HTERT RPE-1 (cell line): ENCODE results near the gene ART4.

Experiments used
- in situ Hi-C: fragments of 300-500 bp; cut with MboI; formaldehyde crosslinking; loops from 4 replicates; pipeline ENCODE4 v1.14.3; 2020; ENCODE audit warnings: low sequenced_read_pairs

The ART4 gene

DNA sequence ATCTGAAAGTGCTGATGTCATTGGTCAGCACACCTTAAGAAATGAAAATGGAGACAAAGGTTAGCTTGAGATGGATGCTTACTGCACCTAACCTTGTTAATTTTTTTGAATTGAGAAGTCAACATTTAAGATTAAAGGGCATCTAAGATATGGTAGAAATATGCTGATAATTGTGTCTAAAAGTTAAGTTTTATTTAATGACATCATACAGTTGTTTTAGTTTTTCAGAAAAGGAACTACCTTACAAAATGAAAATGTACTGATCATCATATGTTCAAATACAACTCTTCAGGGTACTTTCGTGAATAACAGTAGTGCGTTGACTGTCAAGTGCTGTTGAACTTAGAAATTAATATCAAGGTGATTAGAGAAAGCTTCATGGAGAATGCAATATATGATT lies 31.8 kb downstream of the ART4 start:
- in situ Hi-C loops, result no loop called here

DNA sequence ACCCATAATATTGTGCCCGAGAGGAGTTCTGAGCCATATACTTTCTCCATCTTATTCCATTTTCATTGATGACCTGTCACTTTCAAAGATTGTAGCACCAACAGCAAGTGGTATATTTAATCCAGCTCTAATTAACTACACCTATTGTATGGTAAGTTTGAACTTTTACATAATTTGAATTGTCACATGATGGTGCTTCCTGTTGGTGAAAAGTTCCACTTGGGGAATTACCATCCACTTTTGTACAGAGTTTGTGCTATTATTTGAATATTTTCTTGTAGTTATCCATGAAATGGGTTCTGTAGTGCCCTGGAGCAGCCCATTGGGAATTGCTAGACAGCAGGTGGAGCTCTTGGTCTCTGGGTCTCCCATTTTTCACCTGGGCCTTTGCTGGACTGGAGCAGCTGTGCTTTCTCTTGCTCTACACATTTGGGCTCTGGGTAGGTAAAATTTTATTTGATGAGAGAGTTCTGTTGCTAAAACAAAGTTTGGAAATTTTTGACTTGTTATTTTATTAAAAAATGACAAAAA lies 32.3 kb downstream of the ART4 start:
- in situ Hi-C loops, result no loop called here

DNA sequence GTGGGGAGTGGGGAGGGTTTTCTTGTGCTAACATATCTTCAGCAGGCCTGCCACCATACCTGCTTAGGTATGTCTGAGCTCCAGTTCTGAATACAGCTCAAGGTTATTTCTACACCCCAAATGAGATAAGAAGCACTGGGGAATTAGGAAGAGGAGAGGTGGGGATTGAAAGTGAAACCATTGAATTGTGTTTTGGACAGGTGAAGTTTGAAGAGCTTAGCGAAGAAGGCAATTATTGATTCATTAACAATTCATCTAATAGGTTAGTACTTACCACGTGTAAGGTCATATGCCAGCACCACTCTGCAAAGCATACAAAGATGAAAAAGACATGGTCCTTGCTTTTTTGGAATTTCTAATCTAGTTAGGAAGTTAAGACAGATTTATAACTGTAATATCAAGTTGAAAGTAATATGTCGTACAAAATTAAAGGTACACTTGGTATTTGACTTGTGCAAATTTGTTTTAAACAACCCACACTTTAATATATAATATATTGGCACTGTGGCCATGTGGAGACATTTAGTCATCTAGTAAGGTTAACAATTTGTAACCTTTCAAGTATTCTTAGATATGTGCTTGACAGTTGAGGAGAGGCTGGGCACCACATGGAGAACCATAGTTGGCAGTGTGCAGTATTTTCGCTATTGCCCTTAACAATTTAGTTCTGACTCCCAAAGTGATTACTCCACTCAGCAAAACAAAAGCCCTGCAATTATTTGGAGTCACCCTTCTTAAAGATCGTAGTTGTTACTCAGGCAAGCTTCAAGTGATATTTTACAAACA lies 33.0 kb downstream of the ART4 start:
- in situ Hi-C loops, result no loop called here

DNA sequence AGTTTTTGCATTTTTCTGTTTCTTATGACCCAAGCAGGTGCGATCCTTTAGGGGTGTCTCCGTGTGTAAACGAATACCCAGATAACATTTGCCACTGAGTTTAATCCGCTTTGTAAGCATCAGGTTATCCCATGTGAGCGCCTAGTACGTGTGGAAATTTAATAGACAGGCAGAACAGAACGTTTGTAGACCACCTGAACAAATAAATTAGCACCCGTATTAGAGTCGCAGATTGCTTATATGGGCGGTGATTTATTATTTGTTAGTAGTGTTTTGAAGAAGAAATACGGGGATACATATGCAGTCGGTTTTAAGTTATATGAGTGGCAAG lies 39.5 kb downstream of the ART4 start:
- in situ Hi-C loops, result no loop called here

DNA sequence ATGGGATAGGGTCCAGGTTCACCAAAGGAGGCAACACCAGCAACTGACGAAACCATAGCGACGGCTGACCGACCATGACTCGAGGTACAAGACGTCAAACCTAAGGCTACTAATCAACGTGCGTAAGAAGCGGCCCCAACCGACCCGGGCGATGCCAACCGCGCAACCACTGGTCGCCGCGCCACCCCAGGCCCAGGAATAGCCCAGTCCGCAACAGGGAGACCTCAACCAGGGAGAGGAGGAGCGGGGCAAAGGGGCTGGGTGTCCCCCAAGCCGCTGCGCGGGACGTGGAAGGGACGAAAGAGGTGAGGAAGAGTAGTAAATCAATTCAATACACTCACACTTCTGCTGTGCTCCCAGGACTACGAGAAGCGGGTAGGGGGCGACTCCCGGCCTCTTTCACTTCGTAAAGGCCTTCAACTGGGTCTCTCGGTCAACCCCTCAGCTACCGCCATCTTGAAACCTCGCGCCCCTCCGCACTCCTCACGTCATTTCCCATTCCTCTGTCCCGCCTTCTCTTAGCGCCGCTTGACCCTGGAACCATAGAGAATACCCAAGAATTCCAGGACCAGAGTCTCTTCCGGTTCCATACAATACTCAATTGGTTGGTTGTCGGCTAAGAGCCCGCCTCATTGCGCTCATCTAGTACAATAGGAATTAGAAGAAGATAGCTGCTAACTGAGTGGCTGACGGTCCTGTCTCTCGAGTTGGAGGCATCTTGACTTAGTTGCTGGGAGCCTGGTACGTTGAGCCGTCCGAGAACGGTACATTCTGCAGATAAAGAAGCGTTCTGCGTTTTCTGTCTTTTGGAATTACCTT lies 40.1 kb downstream of the ART4 start, which contains the start of the genes C12orf60 and WBP11:
TSS of gene C12orf60 (plus strand) at position 660 of the 819 bp plus-strand sequence. CDS start 19,266 bp downstream, outside the sequence.
TSS of gene WBP11 (minus strand) at position 468 of the 819 bp plus-strand sequence. CDS start 2,095 bp downstream, outside the sequence.
- in situ Hi-C loops, result no loop called here

DNA sequence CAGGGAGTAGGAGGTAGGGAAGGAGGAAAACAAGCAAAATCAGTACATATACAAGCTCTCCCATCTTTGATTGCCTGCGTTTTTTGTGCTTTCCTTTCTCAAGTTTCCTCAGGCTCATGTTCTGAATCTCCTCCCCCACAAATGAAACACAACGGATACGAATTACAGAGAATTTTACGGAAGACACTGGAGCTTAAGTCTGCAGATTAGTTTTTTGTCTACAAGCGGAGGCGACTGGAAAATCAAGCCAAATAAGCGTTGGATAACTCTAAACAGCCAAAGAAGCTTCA lies 40.7 kb downstream of the ART4 start:
- in situ Hi-C loops, result no loop called here

DNA sequence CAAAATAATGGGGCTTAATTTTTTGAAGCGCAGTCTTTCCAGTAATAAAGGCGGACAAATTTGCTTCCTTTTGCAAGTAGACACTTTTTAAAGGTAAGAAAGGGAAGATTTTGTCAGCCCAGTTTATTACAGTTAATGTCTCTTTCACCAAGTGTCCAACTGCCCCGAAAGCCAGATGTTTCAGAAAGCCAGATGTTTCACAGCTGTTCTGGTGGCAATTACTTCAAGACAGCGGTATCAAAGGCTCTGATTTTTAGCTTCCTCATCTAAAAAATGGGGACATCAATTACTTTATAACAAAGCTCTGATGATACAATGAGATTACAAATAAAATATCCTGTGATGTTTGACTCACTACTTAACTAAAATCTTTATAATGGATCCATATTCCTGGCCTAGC lies 41.1 kb downstream of the ART4 start:
- in situ Hi-C loops, result no loop called here

DNA sequence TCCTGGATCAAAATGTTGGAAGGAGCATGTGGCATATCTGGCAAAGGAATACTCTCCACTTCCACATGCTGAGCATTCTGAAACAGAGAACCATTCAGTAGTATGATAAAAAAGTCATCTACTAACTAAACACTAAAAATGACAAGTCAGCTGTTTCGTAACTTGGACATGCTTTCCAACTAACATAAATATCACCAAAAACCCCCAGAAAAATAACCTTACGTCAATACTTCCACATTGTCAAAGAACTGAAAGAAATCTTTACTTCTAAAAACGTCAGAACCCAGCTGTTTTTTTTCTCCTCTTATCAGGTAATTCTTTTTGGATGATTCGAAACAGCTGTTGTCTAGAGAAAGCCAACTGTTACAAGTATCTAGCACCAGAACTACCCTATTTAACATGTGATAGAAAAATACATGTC lies 48.3 kb downstream of the ART4 start:
- in situ Hi-C loops, result no loop called here

DNA sequence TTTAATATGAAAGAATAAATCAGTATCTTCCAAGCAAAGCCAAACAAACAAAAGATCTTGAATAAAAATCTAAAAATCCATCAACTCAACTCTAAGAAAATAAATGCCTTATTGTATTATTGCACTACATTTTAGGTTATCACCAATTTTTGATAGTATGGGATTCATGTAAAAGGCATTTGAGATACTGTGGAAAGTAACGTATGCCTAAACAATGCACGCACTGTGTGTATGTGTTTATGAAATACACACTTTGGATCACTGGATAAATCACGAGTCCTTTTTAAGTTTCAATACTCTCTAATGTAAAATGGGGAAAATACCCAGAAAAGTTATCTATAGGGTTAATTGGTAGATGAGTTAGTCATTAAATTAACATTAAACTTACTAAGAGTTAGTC lies 57.8 kb downstream of the ART4 start:
- in situ Hi-C loops, result no loop called here

DNA sequence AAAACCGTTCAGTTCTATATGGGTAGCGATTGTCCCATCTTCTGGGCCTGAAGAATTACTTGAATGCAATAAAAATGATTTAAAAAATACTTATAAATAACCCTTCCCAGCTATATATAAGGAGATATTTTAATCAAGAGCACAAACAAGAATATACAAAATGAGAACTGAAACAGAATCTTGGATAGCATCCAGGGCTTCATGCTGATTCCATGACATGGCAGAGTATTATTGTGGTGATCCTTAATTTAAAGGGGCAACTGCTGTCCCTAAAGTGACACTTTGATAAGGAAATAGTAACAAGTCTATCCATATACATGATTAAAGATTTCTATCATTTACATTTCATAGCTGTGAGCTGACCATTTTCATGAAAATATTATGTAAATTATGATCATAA lies 58.9 kb downstream of the ART4 start:
- in situ Hi-C loops, result no loop called here

DNA sequence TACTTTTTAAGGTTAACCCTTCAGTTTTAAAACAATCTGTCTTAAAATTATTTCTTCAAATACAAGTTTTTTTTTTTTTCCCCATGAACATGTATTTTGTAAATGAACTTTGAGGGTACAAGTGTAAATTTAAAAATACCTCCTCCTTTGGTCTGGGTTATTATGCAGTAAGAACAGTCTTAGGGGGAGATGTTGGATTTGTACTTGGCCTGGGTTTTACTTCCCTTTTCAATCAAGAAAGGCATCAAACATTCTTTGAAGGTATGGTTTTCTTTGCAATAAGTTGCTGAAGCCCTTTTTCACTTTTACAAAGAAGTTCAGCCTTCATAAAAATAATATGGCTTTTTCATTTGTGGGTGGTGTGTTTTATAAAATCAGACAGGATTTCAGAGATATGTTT lies 60.6 kb downstream of the ART4 start:
- in situ Hi-C loops, result no loop called here

DNA sequence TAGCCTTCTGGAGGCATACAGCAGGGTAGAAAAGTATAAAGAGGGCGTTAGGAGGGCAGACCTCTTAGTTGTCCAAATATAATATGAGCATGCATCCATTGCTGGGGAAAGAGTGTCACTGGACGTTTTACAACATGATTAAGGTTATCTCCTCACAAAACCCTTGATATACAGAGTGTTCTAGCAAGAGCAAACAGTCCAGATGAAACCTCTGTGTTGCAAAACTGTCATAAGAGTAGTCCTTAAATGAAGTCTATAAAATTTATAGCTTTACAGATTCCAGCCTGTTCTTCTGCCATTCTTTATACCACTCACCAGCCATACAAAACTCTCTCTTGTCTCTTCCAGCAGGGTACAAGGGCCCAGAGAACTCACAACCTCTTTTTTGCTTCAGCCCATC lies 61.8 kb downstream of the ART4 start:
- in situ Hi-C loops, result no loop called here

DNA sequence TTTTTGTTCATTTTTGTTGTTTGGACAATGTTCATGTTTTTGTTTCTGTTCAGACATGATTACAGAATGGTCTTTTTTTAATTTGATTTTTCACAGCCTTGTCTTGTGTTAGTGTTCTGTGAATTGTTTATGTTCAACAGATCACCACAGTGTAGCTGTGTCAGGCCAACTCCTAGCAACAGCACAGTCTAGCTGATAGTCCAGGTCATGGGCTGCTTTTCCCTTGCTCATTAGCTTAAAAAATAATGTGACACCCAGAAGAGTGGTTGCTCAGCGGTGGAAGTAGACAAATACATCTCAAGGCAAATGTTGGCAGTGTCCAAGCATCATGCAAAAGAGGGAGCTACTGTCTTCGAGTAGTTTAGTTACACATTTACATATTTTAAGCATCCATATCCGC lies 62.5 kb downstream of the ART4 start:
- in situ Hi-C loops, result no loop called here

DNA sequence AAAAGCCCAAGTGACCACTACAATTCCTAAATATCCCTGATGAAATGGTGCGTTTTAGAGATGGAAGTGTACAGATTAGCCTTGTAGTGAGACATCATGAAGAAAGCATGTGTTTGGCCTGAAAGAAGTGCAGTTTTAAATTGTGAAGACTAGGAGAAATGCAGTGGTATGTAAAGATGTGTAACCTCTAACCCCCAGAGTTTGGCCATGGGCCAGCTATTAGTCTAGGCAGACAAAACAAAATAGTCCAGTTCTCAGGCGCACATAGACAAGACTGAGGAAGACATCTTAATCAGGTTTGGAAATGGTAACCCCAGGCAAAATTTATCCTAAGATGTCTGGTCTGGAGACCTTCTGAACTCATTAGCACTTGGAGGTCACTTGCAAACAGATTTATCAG lies 63.5 kb downstream of the ART4 start:
- in situ Hi-C loops, result no loop called here

DNA sequence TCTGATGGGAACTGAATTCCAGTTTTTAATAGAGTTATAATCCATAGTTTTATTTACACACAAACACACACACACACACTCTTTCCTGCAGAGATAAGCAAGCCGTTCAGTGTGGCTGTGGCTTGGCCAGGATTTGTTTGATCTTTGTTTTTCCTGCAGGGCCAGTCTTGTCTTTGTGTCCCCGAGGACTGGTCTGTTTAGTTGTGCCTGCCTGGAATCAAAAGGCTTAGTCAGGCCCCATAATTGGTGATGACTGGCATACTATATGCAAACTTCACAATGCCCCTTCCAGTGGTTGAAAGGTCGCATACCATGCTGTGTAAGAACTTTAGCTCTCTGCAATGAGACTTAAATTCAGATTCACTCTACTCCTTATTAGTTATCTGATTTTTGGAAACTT lies 66.1 kb downstream of the ART4 start:
- in situ Hi-C loops, result no loop called here

DNA sequence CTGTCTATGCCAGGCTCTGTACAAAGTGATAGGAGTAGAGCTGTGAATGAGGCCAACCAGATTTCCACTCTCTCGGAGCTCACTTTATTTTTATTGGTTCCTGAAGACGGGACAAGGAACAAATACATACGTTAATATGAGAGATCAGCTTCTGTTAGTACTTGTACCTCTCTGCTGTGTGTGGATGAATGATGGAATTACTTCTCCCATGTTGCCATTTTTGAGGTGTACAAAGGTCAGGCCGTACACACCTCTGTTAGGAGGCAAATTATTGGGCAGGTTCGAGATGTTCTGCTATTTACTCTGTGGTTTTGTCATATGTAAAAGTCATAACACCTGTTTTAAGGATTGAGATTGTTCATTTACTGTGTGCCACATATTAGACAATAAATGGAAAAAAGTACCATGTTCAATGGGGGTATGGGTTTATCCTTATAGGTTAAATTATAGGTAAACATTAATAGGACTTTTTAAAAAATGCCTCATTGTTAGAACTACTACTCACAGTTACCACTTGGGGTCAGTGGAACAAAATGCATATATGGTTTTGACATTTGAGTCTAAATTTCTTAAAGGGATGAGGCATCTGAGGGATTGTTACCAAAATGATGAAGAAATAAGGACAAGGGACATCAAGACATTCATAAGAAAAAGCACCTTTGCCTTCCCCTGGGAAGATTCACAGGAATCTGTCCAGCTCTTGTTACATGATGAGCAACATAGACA lies 66.9 kb downstream of the ART4 start:
- in situ Hi-C loops, result no loop called here

DNA sequence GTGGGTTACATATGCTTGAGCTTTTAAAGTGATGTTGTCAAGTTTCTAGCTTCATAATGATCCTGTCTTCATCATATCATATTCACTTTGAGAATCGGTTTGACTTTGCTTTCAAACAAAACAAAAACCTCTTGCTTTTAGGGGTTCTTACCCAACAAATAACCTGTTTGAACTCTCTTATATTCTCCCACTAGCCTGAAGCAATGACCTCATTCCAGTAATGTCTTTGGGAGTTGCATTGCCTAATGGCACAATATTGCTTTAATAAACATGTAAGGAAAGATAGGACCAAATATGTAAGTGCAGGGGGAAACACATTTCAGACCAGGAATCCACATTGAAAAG lies 67.7 kb downstream of the ART4 start:
- in situ Hi-C loops, result no loop called here
